Colonic mucosa (tissue), 4 donors: ENCODE measurements around the gene IQCN. TPM values are rescaled to one million over a fixed set of nuclear protein-coding genes. Genes with fewer than 3 reads are reported as not detected.
A peak's percentile ranks its signal among the peaks of the same experiment; 100 is the strongest.

Experiments
- DNase-seq: peaks from one replicate; pipeline ENCODE4 v3.0.0-alpha.2; 2020
- H3K27ac ChIP-seq: fragments of 200-600 bp; one replicate; pipeline ENCODE4 v1.8.0; 2021
- H3K27me3 ChIP-seq: fragments of 200-600 bp; one replicate; pipeline ENCODE4 v1.8.0; 2021
- H3K36me3 ChIP-seq: fragments of 200-600 bp; one replicate; pipeline ENCODE4 v1.8.0; 2021
- H3K4me1 ChIP-seq: fragments of 200-600 bp; one replicate; pipeline ENCODE4 v1.8.0; 2021; ENCODE audit warnings: mild to moderate bottlenecking
- H3K4me3 ChIP-seq: fragments of 200-600 bp; one replicate; pipeline ENCODE4 v1.8.0; 2021
- H3K9ac ChIP-seq, 2 donors: one replicate each; pipeline ENCODE4 v1.7.0; 2013; ENCODE audit warnings: control low read depth in 2 of 2, low read depth in 2 of 2, low read length in 2 of 2
- H3K9me3 ChIP-seq: fragments of 200-600 bp; one replicate; pipeline ENCODE4 v1.8.0; 2021
- CTCF ChIP-seq: fragments of 200-600 bp; IDR thresholded peaks from one replicate; pipeline ENCODE4 v1.8.0; 2022; ENCODE audit warnings: antibody characterized with exemption, mild to moderate bottlenecking
- intact Hi-C: fragments of 100-400 bp; cut with DNase I; formaldehyde crosslinking; loops from one replicate; pipeline ENCODE4 v1.14.1; 2022
- total RNA-seq, 2 donors: library from RNA; stranded (reverse); fragmentation: NEBNext Ultra II Directional in 1 of 2; extraction: Animal tissue kit (Norgen Biotek cat#: 25700) in 1 of 2; gene quantifications; one replicate each; pipeline ENCODE4 v1.2.1, GENCODE V29; 2021
- donor health status: healthy.
- donor health status: DM: no; HTN: no; CAD: no.
- donor health status: DM: no; HTN: no; CAD: no.

IQCN gene
- total RNA-seq, 2 donors from 2014 or later = 1.7 to 3.0 TPM

GRCh38 chr19:18279266-18279515 lies 4.9 kb upstream of the IQCN start:
- DNase-seq = no peak
- H3K9ac ChIP-seq = peak overlapping the region; percentile 99 to 100
- intact Hi-C loops = loop anchor here (2.0 kb wide), 1 partner anchor 48 kb away; no protein-coding TSS in a partner anchor
- no peaks in the 10 kb centered on the region for H3K27me3 ChIP-seq
- peak overlapping the region; percentile 83 for H3K4me3 ChIP-seq
- peak overlapping the region; percentile 97 for H3K27ac ChIP-seq
- H3K9me3 ChIP-seq = no peaks in the 10 kb centered on the region
- peaks cover 28% of the 10 kb centered on the region for H3K4me1 ChIP-seq
- H3K36me3 ChIP-seq = peaks cover 3% of the 10 kb centered on the region
- TF ChIP-seq CTCF = no peak

GRCh38 chr19:18278521-18279265 lies 4.4 kb upstream of the IQCN start:
- H3K9me3 ChIP-seq = no peaks in the 10 kb centered on the region
- H3K9ac ChIP-seq = peak overlapping the region; percentile 99 to 100
- H3K27me3 ChIP-seq = no peaks in the 10 kb centered on the region
- DNase-seq = peak; percentile 43
- H3K4me1 ChIP-seq = peaks cover 28% of the 10 kb centered on the region
- peak overlapping the region; percentile 97 for H3K27ac ChIP-seq
- no peak for TF ChIP-seq CTCF
- peak overlapping the region; percentile 83 for H3K4me3 ChIP-seq
- H3K36me3 ChIP-seq = peaks cover 3% of the 10 kb centered on the region
- intact Hi-C loops = loop anchor here (2.0 kb wide), 1 partner anchor 48 kb away; no protein-coding TSS in a partner anchor

GRCh38 chr19:18274781-18275356 lies 617 bp upstream of the IQCN start:
- H3K4me1 ChIP-seq = peaks cover 21% of the 10 kb centered on the region

GRCh38 chr19:18273561-18274218 lies 562 bp downstream of the IQCN start:
- Histone ChIP-seq H3K36me3 (peaks cover 1% of the 10 kb centered on the region), H3K27me3 (no peaks in the 10 kb centered on the region), H3K27ac (no peak overlapping the region), H3K9ac (peak overlapping the region in 1 of 2 donors; percentile 49), H3K9me3 (no peaks in the 10 kb centered on the region), H3K4me3 (no peak overlapping the region), H3K4me1 (peaks cover 16% of the 10 kb centered on the region)
- intact Hi-C loops = no loop called here
- DNase-seq = no peak
- TF ChIP-seq CTCF = no peak

More at GRCh38 chr19:18274781-18275356, 617 bp upstream of the IQCN start:
- intact Hi-C loops = no loop called here
- Histone ChIP-seq H3K27me3 (no peaks in the 10 kb centered on the region), H3K36me3 (peaks cover 3% of the 10 kb centered on the region), H3K4me3 (no peak overlapping the region), H3K9me3 (no peaks in the 10 kb centered on the region), H3K27ac (peak overlapping the region; percentile 71), H3K9ac (peak overlapping the region; percentile 0 to 49)
- DNase-seq = peak; percentile 92
- no peak for TF ChIP-seq CTCF

- no peaks in the 10 kb centered on the region for H3K36me3 ChIP-seq
- H3K27ac ChIP-seq = no peak overlapping the region
- no peak for DNase-seq
- no peak overlapping the region for H3K9ac ChIP-seq
- peaks cover 10% of the 10 kb centered on the region for H3K4me1 ChIP-seq
- no peaks in the 10 kb centered on the region for H3K27me3 ChIP-seq
- H3K4me3 ChIP-seq = no peak overlapping the region
- no peaks in the 10 kb centered on the region for H3K9me3 ChIP-seq
- no peak for TF ChIP-seq CTCF
- intact Hi-C loops = no loop called here
Measured at GRCh38 chr19:18271433-18271841, 2.8 kb downstream of the IQCN start.
